ENCODE measurements around the gene MRPL40.

Gene MRPL40

GRCh38 chr22:19432133-19432851 is at the start of gene MRPL40:
Gene MRPL40 (plus strand): TSS chr22:19432545. CDS start chr22:19432555, 10 bp downstream.
- peak; percentile 74 for DNase-seq

- no peak for DNase-seq
Measured at GRCh38 chr22:19383292-19383691, 49.1 kb upstream of the MRPL40 start.

GRCh38 chr22:19385221-19385906 is 47.0 kb upstream of the MRPL40 start:
- no peak for DNase-seq

- no peak for DNase-seq
Measured at GRCh38 chr22:19386248-19386647, 46.1 kb upstream of the MRPL40 start.

- no peak for DNase-seq
Measured at GRCh38 chr22:19387038-19387437, 45.3 kb upstream of the MRPL40 start.

GRCh38 chr22:19387575-19387974 is 44.8 kb upstream of the MRPL40 start:
- no peak for DNase-seq

- DNase-seq = no peak
Measured at GRCh38 chr22:19393704-19394103, 38.6 kb upstream of the MRPL40 start.

- no peak for DNase-seq
Measured at GRCh38 chr22:19394274-19395050, 37.9 kb upstream of the MRPL40 start.

GRCh38 chr22:19395276-19395675 is 37.1 kb upstream of the MRPL40 start:
- no peak for DNase-seq

GRCh38 chr22:19396561-19396933 is 35.8 kb upstream of the MRPL40 start:
- DNase-seq = no peak

- DNase-seq = no peak
Measured at GRCh38 chr22:19396934-19397733, 35.2 kb upstream of the MRPL40 start.

- DNase-seq = no peak
Measured at GRCh38 chr22:19397734-19398104, 34.6 kb upstream of the MRPL40 start.

- no peak for DNase-seq
Measured at GRCh38 chr22:19398206-19398605, 34.1 kb upstream of the MRPL40 start.

GRCh38 chr22:19398652-19399051 is 33.7 kb upstream of the MRPL40 start:
- no peak for DNase-seq

- DNase-seq = no peak
Measured at GRCh38 chr22:19400881-19401280, 31.5 kb upstream of the MRPL40 start.

GRCh38 chr22:19401483-19401882 is 30.9 kb upstream of the MRPL40 start:
- no peak for DNase-seq

- DNase-seq = no peak
Measured at GRCh38 chr22:19402642-19403191, 29.6 kb upstream of the MRPL40 start.

GRCh38 chr22:19404676-19405075 is 27.7 kb upstream of the MRPL40 start:
- no peak for DNase-seq

- DNase-seq = no peak
Measured at GRCh38 chr22:19405133-19405532, 27.2 kb upstream of the MRPL40 start.

GRCh38 chr22:19405652-19406051 is 26.7 kb upstream of the MRPL40 start:
- DNase-seq = no peak

GRCh38 chr22:19406281-19406811 is 26.0 kb upstream of the MRPL40 start:
- DNase-seq = no peak

- DNase-seq = no peak
Measured at GRCh38 chr22:19406846-19407245, 25.5 kb upstream of the MRPL40 start.
